A673 (cell line): Measurements from ENCODE around the gene PNPLA2.

Experiments used
- EZH2 ChIP-seq: fragments of 200-600 bp; sonication (generic); IDR thresholded peaks from 2 replicates; pipeline ENCODE4 v1.6.1; 2017; ENCODE audit warnings: borderline replicate concordance, low read depth, mild to moderate bottlenecking, mixed read lengths, antibody characterized with exemption, low read length; ENCODE audit not compliant: poor library complexity, severe bottlenecking
- TF ChIP-seq, protein P1 (sequence below): fragments of 300-800, 200-600 bp; sonication (generic); conservative IDR thresholded peaks from 2 replicates; pipeline ENCODE4 v1.5.1; 2017; ENCODE audit warnings: low read depth, mild to moderate bottlenecking, antibody characterized with exemption, low read length, moderate library complexity, mixed read lengths

DNA sequence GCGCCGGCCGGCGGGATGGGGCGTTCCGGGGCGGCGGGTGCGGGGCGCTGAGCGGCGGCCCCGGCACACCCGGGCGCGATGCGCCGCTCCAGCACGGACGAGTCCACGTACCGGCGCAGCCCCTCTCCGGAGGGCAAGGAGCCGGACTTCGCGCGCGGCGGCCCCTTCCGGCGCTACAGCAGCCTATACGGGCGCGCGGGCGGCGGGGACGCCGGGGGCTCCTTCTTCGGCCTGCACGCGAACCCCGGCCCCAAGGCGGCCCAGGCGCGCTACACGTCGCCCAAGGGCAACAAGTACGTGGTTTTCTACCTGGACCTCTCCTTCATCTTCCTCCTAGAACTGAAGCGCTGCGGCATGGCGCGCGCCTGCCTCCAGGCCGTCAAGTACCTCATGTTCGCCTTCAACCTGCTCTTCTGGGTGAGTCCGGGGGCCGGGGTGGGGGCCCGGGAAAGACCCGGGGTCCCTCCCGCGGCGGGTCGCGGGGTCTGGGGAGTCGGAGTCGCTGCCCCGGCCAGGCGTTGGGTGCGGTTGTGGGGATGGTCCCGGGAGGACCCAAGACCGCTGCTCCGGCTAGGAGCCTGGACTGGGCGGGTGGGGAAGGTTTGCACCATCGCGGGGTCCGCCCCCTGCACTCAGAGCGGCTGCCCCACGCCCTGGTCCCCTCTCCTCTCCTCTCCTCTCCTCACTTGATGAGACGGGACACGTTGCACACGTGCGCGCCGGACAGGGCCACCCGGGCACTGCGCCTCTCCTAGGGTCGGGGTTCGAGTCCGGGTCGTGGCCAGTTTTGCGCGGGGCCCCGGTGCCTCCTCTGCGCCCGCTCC is 31.4 kb downstream of the PNPLA2 start:
- TF ChIP-seq, protein P1, sequence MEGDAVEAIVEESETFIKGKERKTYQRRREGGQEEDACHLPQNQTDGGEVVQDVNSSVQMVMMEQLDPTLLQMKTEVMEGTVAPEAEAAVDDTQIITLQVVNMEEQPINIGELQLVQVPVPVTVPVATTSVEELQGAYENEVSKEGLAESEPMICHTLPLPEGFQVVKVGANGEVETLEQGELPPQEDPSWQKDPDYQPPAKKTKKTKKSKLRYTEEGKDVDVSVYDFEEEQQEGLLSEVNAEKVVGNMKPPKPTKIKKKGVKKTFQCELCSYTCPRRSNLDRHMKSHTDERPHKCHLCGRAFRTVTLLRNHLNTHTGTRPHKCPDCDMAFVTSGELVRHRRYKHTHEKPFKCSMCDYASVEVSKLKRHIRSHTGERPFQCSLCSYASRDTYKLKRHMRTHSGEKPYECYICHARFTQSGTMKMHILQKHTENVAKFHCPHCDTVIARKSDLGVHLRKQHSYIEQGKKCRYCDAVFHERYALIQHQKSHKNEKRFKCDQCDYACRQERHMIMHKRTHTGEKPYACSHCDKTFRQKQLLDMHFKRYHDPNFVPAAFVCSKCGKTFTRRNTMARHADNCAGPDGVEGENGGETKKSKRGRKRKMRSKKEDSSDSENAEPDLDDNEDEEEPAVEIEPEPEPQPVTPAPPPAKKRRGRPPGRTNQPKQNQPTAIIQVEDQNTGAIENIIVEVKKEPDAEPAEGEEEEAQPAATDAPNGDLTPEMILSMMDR, result no peak
- TF ChIP-seq EZH2, result no peak
